Adipocyte (in vitro differentiated cells): Measurements from ENCODE around the gene COL9A2.

Experiments
- DNase-seq: peaks from one replicate; pipeline ENCODE4 v3.0.0-alpha.2; 2015; ENCODE audit warnings: low read depth
- H3K27me3 ChIP-seq: replicated peaks from 2 replicates; pipeline ENCODE4 v1.7.0; 2013; ENCODE audit warnings: mild to moderate bottlenecking, low read length, moderate library complexity; ENCODE audit not compliant: control insufficient read depth, insufficient read depth
- H3K36me3 ChIP-seq: 2 replicates; pipeline ENCODE4 v1.7.0; 2013; ENCODE audit warnings: low read length, mild to moderate bottlenecking, moderate library complexity; ENCODE audit not compliant: control insufficient read depth, insufficient read depth, severe bottlenecking
- H3K4me1 ChIP-seq: 2 replicates; pipeline ENCODE4 v1.7.0; 2013; ENCODE audit warnings: mild to moderate bottlenecking, low read length, moderate library complexity; ENCODE audit not compliant: control insufficient read depth, insufficient read depth
- H3K4me3 ChIP-seq: 2 replicates; pipeline ENCODE4 v1.7.0; 2013; ENCODE audit warnings: mild to moderate bottlenecking, low read length, moderate library complexity
- H3K9ac ChIP-seq: 2 replicates; pipeline ENCODE4 v1.7.0; 2013; ENCODE audit warnings: mild to moderate bottlenecking, low read length, moderate library complexity
- H3K9me3 ChIP-seq: 2 replicates; pipeline ENCODE4 v1.7.0; 2013; ENCODE audit warnings: mild to moderate bottlenecking, low read length, moderate library complexity; ENCODE audit not compliant: control insufficient read depth

Gene COL9A2

DNA sequence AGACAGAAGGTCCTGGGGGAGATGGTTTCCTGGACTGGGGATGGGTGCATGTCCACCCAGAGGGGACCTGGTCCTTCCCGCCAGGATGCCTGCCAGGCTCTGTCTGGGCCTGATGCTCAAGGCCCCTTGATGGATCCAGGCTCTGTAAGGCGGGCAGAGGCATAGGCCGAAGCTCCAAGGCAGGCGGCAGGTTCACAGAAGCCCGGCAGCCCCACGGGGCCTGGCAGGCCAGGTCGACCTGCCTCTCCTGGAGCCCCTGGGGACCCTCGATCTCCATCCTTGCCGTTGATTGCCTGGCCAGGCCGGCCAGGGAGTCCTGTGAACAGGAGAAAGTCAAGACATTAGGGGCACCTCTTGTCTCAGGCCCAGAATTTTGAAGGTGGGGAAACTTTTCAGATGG is 16.0 kb downstream of the COL9A2 start:
- Histone ChIP-seq H3K9ac (no peak overlapping the region), H3K9me3 (no peaks in the 10 kb centered on the region), H3K36me3 (no peaks in the 10 kb centered on the region), H3K4me3 (no peak overlapping the region), H3K27me3 (peaks cover 38% of the 10 kb centered on the region), H3K4me1 (no peaks in the 10 kb centered on the region)
- DNase-seq: no peak

DNA sequence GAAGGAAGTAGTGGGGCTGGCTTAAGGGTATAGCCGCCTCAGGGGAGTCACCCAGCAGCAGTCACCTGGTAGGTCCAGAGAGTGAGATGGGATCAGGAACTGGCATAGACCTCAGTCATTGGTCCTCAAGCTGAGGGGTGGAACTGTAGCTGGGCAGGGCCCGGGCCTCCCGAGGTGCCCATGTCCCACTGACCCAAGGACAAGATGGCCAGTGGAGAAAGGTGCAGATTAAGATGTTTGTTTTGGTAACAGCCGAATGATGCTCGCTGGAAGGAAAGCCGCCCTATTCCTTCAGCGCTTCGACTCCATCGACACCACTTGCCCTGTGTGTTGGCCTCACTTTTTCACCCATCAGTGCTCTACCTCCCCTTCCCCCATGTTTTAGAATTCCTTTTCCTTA is 16.4 kb downstream of the COL9A2 start:
- no peak for DNase-seq
- Histone ChIP-seq H3K9ac (no peak overlapping the region), H3K27me3 (peaks cover 38% of the 10 kb centered on the region), H3K36me3 (no peaks in the 10 kb centered on the region), H3K9me3 (no peaks in the 10 kb centered on the region), H3K4me3 (no peak overlapping the region), H3K4me1 (no peaks in the 10 kb centered on the region)

DNA sequence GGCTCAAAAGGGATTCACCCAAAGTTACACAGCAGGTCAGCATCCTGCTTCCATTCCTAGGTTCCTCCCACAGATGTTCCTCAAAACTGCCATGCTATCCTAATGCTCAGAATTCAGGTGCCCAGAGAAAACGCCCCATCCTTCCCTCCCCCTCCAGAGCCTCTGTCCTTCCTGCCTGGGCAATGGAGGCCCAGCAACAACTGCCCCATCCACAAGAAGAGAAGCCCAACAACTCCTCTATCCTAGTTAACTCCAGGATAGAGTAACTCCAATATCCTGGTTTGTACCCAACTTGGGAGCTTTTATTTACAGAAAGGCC is 16.9 kb downstream of the COL9A2 start:
- DNase-seq: no peak
- H3K36me3 ChIP-seq: no peaks in the 10 kb centered on the region
- no peaks in the 10 kb centered on the region for H3K9me3 ChIP-seq
- H3K27me3 ChIP-seq: peaks cover 38% of the 10 kb centered on the region
- H3K4me1 ChIP-seq: no peaks in the 10 kb centered on the region
- H3K4me3 ChIP-seq: no peak overlapping the region
- no peak overlapping the region for H3K9ac ChIP-seq

DNA sequence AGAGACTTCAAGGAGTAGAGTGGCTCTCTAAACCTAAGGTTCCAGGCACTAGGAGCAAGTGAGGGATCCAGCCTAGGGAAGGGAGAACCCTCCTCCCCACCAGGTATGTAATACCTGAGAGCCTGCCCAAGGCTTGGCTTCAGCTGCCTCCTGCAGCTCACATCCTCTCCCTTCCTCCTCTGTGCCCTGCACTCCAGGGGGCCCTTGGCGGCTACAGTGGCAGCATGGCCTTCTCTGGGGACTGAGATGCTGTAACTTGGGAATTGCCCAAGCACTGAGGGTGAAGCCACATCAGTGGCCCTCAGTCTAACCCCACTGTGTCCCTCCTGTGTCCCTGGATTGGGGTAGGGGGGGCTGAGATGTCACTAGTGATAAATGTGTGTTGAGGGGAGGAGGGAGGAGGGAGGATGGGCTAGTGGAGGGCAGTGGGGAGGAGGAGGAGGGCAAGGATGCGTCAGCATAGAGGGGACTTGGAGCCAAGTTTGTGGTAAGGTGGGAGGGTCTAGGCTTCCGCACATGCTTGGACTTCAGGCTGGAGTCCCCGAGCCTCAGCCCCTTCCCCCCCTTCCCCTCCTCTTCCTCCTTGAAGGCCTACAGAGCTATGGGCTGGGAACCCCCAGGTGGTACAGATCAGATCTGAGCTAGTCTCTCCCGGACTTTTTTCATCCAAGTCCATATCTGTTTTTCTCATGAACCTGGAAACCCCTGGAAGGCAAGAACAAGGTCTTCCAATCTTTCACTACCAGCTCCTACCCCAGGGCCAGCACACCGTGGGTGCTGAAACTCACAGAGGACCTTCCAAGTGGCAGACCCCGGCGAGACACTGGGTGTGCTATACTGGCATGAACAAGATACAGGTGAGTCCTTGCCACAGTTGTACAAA is 17.5 kb downstream of the COL9A2 start:
- Histone ChIP-seq H3K9ac (no peak overlapping the region), H3K27me3 (peaks cover 37% of the 10 kb centered on the region), H3K4me1 (no peaks in the 10 kb centered on the region), H3K4me3 (no peak overlapping the region), H3K9me3 (no peaks in the 10 kb centered on the region), H3K36me3 (no peaks in the 10 kb centered on the region)
- DNase-seq: no peak

DNA sequence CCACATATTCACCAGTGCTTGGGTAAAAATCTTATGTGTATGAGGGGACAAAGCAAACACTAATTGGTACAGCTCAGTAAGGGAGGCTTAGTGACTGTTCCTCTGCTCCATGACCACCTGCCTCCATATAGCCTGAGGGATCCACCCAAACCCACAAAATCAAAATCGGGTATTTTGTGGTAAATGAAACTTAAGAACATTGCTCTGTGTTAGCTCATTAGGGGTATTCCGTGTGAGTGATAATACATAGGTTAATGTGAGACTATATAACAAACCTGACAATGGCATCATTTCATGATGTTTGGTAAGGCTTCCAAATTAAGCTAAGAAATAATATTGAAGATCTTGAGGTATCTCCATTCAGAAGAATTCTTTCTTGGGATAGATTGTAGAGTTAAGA is 25.8 kb downstream of the COL9A2 start:
- no peak for DNase-seq
- no peak overlapping the region for H3K4me3 ChIP-seq
- no peaks in the 10 kb centered on the region for H3K9me3 ChIP-seq
- peaks cover 71% of the 10 kb centered on the region for H3K36me3 ChIP-seq
- H3K9ac ChIP-seq: no peak overlapping the region
- no peaks in the 10 kb centered on the region for H3K4me1 ChIP-seq
- H3K27me3 ChIP-seq: no peaks in the 10 kb centered on the region

DNA sequence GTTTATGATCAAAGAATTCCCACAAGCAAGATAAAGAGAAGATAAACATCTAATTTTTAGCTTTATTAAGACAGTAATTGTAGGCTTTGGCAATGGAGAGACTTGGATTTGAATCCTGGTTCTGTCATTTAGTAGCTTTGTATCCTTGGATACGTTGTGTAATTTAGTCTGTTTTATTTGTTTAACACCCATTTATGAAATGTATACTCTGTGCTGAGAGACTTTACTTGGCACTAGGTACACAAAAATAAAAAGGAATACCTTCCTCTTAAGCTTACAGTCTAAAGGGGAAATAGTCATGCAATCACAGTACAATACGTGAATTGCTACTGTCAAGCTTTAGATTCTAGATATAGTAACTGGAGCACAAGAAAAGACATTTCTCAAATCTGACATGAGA is 35.2 kb downstream of the COL9A2 start:
- H3K9me3 ChIP-seq: no peaks in the 10 kb centered on the region
- H3K27me3 ChIP-seq: no peaks in the 10 kb centered on the region
- peaks cover 55% of the 10 kb centered on the region for H3K36me3 ChIP-seq
- no peak overlapping the region for H3K9ac ChIP-seq
- no peaks in the 10 kb centered on the region for H3K4me1 ChIP-seq
- DNase-seq: no peak
- H3K4me3 ChIP-seq: no peak overlapping the region

DNA sequence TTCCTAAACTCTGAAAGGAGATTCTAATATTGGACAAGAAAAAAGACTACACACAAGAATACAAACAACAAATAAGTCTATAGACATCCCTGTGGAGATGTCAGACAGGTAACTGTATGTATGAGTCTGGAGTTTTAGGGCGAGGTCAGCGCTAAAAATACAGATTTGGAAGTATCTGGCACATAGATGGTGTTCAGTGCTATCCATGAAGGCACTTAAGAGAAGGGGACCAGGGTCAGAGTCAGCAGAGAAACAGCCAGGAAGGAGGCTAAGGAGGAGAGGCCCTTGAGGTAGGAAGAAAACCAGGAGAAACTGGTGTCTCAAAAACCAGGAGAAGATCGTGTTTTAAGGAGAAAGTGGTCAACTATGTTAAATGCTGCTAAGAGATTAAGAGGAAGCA is 41.0 kb downstream of the COL9A2 start:
- Histone ChIP-seq H3K4me3 (no peak overlapping the region), H3K4me1 (no peaks in the 10 kb centered on the region), H3K9me3 (no peaks in the 10 kb centered on the region), H3K36me3 (peaks cover 67% of the 10 kb centered on the region), H3K9ac (no peak overlapping the region), H3K27me3 (no peaks in the 10 kb centered on the region)
- no peak for DNase-seq

DNA sequence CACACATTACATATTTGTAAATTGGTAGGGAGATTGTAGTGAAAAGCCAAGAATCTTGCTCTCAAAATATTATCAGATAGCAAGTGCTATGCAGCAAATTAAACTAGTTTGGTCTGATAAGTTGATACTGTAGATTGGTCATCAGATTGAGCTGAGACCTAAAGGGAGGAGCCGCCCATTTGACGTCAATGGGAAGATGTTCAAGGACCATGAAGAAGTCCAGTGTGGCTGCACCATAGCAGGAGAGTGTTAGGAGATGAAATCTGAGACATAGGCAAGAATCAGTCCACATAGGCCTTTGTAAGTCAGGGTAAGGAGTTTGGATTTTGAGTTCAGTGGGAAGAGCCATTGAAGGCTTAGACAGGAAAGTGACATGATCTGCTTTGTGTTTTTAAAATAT is 42.8 kb downstream of the COL9A2 start:
- peaks cover 74% of the 10 kb centered on the region for H3K36me3 ChIP-seq
- H3K27me3 ChIP-seq: no peaks in the 10 kb centered on the region
- no peak overlapping the region for H3K9ac ChIP-seq
- peaks cover 6% of the 10 kb centered on the region for H3K4me1 ChIP-seq
- no peak for DNase-seq
- H3K9me3 ChIP-seq: no peaks in the 10 kb centered on the region
- no peak overlapping the region for H3K4me3 ChIP-seq

DNA sequence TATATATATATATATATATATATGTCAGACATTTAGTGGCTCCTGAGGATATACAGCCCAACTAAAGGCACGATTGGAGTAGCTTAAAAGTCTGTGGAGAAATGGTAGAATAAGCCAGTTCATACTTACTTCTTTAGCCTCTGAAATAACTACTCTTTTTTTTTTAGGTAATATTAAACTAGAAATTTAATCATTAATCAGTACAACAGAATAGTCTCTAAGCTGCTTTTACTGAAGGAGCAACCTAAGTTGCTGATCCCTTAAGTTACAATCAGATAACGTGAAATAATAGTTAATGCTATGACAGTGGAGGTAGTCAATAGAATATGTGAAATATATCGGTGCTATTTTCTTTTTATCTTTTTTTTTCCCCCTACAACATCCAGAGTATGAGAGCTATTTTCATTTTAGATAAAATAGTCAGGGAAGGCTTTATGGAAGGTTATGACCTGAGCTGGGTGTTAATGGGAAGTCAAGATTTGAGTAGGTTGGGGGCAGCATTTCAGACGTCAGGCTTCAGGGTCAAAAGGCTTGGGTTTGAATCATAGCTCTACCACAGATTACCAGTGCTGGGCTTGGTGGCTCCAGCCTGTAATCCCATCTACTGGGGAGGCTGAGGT is 43.4 kb downstream of the COL9A2 start:
- Histone ChIP-seq H3K9me3 (no peaks in the 10 kb centered on the region), H3K9ac (no peak overlapping the region), H3K4me1 (peaks cover 6% of the 10 kb centered on the region), H3K27me3 (no peaks in the 10 kb centered on the region), H3K4me3 (no peak overlapping the region), H3K36me3 (peaks cover 72% of the 10 kb centered on the region)
- DNase-seq: no peak

DNA sequence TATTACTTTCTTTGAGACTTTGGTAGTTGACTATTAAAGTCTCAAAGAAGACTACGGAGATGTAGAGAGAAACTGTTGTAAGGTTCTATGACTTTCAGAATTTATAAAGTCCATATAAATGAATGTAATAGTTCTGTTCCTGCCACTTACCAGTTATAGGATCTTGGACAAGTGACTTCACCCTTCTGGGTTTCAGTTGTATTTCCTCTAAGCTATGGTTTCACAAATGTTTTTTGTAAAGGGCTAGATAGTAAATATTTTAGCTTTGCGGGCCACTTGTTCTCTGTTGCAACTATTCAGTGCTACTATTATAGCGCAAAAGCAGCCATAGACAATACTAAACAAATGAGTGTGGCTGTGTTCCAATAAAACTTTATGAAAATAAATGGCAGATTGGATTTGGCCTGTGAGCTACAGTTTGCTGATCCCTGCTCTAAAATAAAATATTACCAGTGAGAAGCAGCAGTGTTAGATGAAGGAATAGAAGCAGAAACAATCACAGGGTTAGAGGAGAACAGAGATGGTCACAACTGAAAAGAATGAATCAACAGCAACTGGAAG is 44.4 kb downstream of the COL9A2 start:
- Histone ChIP-seq H3K36me3 (peaks cover 75% of the 10 kb centered on the region), H3K27me3 (no peaks in the 10 kb centered on the region), H3K4me1 (peaks cover 14% of the 10 kb centered on the region), H3K9me3 (no peaks in the 10 kb centered on the region), H3K4me3 (no peak overlapping the region), H3K9ac (no peak overlapping the region)
- DNase-seq: no peak

DNA sequence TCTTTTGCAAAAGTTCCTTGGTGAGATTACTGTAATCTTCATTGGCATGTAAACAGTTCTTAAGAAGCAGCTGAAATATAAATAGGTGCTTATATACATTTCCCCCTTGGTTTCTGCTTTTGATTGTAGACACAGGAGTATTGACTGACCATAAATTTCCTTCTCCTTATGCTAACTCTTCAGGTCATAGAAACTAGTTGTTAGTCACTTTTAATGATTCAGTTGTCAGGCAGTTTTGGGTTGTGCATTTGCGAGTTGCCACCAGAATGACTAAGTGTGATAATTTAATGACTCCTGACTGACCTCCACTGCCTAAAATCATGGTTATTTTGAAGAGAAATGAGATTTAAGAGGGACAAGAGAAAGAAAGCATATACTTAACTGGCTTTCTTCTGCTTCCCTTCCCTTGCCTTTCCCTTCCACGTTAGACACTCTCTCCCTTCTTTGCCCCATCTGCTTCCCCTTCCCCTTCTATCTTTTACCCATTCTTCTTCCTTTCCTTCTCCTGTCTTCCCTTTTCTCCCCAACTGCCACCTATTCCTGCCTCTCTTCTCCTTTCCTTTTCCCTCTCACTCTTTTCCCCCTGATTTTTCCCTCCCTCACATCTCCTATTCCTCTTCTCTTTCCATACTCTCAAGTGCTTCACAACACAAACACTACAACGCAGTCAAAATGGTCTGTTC is 46.8 kb downstream of the COL9A2 start:
- Histone ChIP-seq H3K9me3 (no peaks in the 10 kb centered on the region), H3K4me3 (no peak overlapping the region), H3K36me3 (peaks cover 69% of the 10 kb centered on the region), H3K27me3 (no peaks in the 10 kb centered on the region), H3K9ac (no peak overlapping the region), H3K4me1 (peaks cover 30% of the 10 kb centered on the region)
- no peak for DNase-seq
